Testis (tissue), 2 donors: ENCODE measurements around the gene FUZ.

ENCODE experiments used
- CTCF ChIP-seq, 3 experiments: fragments of 450-650 bp in 2 of 3; fragments of 200-600 bp in 1 of 3; sonication (generic) in 1 of 3; IDR thresholded peaks; one replicate each; pipeline ENCODE4 v1.5.1; 2016 to 2019; ENCODE audit warnings: antibody characterized with exemption in 3 of 3, mild to moderate bottlenecking in 2 of 3, moderate library complexity in 1 of 3
- POLR2A ChIP-seq: fragments of 450-650 bp; IDR thresholded peaks from one replicate; pipeline ENCODE4 v1.6.1; 2017; ENCODE audit warnings: antibody characterized with exemption, mild to moderate bottlenecking, moderate library complexity

GRCh38 chr19:49861107-49861506 is 48.0 kb upstream of the FUZ start:
- TF ChIP-seq POLR2A: no peak
- TF ChIP-seq CTCF (IDR thresholded peaks at IDR 0.05): no peak
